Right cardiac atrium (tissue), 5 donors: Measurements from ENCODE around the gene ELFN2. TPM values are rescaled to one million over a fixed set of nuclear protein-coding genes. Genes with fewer than 3 reads are reported as not detected.

ENCODE experiments used
- ATAC-seq, 2 donors: fragments of 200-7000 bp; cut with Tn5 transposase; one replicate each; pipeline versions ENCODE4 v1.8.0 to v1.9.1; 2020; ENCODE audit warnings: moderate library complexity in 2 of 2, mild to moderate bottlenecking in 1 of 2
- DNase-seq, 3 donors: peaks; one replicate each; pipeline ENCODE4 v3.0.0-alpha.2; 2020
- H3K27ac ChIP-seq: one replicate; pipeline ENCODE4 v1.5.1; 2013; ENCODE audit warnings: mild to moderate bottlenecking, low read length, control low read depth, moderate library complexity
- H3K27me3 ChIP-seq: one replicate; pipeline ENCODE4 v1.6.1; 2013; ENCODE audit not compliant: control insufficient read depth, insufficient read depth
- H3K4me1 ChIP-seq: one replicate; pipeline ENCODE4 v1.6.1; 2013; ENCODE audit warnings: low read length; ENCODE audit not compliant: control insufficient read depth, insufficient read depth
- H3K4me3 ChIP-seq: one replicate; pipeline ENCODE4 v1.5.1; 2013; ENCODE audit warnings: low read length, control low read depth
- H3K9me3 ChIP-seq: one replicate; pipeline ENCODE4 v1.6.1; 2013; ENCODE audit warnings: low read length; ENCODE audit not compliant: control insufficient read depth
- WGBS: extraction: QIAGEN DNeasy Blood & Tissue Kit; methylation state at CpG from one replicate; pipeline ENCODE4 v1.1.7; 2013; 5-methylcytosine and 5-hydroxymethylcytosine counted together
- intact Hi-C, 4 donors: fragments of 100-400 bp; cut with DNase I; formaldehyde crosslinking; loops; one replicate each; pipeline versions ENCODE4 v1.11.0 to v1.14.0; 2022 to 2023
- polyA plus RNA-seq: library from polyadenylated mRNA; stranded (reverse); fragments of 200-250 nt; gene quantifications from one replicate; pipeline ENCODE4 v1.2.3, GENCODE V29; 2013
- total RNA-seq, 4 donors: library from RNA; stranded (reverse); fragmentation: NEBNext Ultra II Directional; extraction: Animal tissue kit (Norgen Biotek cat#: 25700); gene quantifications; one replicate each; pipeline ENCODE4 v1.2.1, GENCODE V29; 2021
- donor health status: healthy with polysubstance abuse.
- donor health status: DM: no; HTN: yes; CAD: no.
- donor health status: DM: no; HTN: no; CAD: no.
- donor health status: DM: no; HTN: yes; CAD: no; lungs with severe emphysema.
- donor health status: DM: yes; HTN: yes; CAD: no.

Gene ELFN2
- total and polyA plus RNA-seq, 5 donors, result 0.03 to 0.06 (median 0.05) TPM; not detected in 2

- DNase-seq (peak in 1 of 3 donors; percentile 29), ATAC-seq (no peak)
- intact Hi-C loops, result no loop called here
- H3K4me3 ChIP-seq, result no peak overlapping the region
- WGBS, result 80% methylated on average over 10 of the region's 10 CpGs
- no peak overlapping the region for H3K27ac ChIP-seq
- no peaks in the 10 kb centered on the region for H3K27me3 ChIP-seq
- H3K9me3 ChIP-seq, result no peaks in the 10 kb centered on the region
- no peaks in the 10 kb centered on the region for H3K4me1 ChIP-seq
Observed at GRCh38 chr22:37369483-37369882, 57.8 kb downstream of the ELFN2 start.

DNA sequence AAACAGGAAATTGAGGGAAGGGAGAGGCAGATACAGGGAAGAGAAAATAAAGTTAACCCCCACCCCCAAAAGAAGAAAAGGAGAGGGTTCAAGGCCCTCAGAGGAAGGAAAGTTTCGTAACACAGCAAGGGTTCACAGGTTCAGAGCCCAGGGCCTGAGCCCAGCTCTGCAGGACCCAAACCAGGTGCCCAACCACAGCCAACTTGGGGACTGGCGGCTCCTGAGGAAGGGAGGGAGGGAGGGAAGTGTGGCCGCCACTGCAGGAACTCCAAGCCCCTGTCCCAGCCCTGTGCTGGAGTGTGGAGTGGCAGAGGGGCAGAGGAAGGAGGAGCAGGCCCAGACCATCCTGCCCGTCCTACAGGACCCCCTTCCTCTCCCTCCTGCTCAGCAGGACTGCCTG is 59.2 kb downstream of the ELFN2 start:
- 83% methylated on average over 4 of the region's 4 CpGs for WGBS
- no peak for ATAC-seq
- DNase-seq, result peak in 1 of 3 donors; percentile 37
- intact Hi-C loops, result no loop called here
- no peak overlapping the region for H3K4me3 ChIP-seq
- no peaks in the 10 kb centered on the region for H3K9me3 ChIP-seq
- H3K27ac ChIP-seq, result no peak overlapping the region
- no peaks in the 10 kb centered on the region for H3K27me3 ChIP-seq
- no peaks in the 10 kb centered on the region for H3K4me1 ChIP-seq

GRCh38 chr22:37366601-37367000 is 60.7 kb downstream of the ELFN2 start:
- WGBS, result 86% methylated on average over 8 of the region's 8 CpGs
- Histone ChIP-seq H3K27me3 (no peaks in the 10 kb centered on the region), H3K4me1 (no peaks in the 10 kb centered on the region), H3K9me3 (no peaks in the 10 kb centered on the region), H3K4me3 (no peak overlapping the region), H3K27ac (no peak overlapping the region)
- peak in 1 of 3 donors; percentile 49 for DNase-seq
- no peak for ATAC-seq
- intact Hi-C loops, result no loop called here

DNA sequence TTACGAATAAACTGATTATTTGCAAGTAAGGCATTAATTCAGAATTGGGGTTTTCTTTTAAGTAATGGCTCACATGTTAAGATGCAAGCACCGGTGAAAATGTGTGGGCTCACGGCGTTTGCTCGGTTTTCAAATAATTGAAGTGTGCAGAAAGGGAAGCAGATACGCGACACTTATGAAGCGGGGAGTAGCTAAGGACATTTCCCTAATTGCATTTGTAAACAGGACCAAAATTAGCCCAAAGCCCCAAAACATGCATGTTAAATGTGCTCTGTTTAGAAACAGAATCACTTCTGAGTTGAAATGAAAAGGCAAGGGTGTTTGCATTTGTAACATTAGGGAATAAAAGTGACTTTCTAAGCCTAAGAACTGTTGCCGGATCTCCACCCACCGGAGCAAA is 61.3 kb downstream of the ELFN2 start:
- Histone ChIP-seq H3K9me3 (no peaks in the 10 kb centered on the region), H3K4me3 (no peak overlapping the region), H3K27ac (no peak overlapping the region), H3K4me1 (no peaks in the 10 kb centered on the region), H3K27me3 (no peaks in the 10 kb centered on the region)
- WGBS, result 91% methylated on average over 10 of the region's 10 CpGs
- no peak for ATAC-seq
- intact Hi-C loops, result no loop called here
- DNase-seq, result no peak

DNA sequence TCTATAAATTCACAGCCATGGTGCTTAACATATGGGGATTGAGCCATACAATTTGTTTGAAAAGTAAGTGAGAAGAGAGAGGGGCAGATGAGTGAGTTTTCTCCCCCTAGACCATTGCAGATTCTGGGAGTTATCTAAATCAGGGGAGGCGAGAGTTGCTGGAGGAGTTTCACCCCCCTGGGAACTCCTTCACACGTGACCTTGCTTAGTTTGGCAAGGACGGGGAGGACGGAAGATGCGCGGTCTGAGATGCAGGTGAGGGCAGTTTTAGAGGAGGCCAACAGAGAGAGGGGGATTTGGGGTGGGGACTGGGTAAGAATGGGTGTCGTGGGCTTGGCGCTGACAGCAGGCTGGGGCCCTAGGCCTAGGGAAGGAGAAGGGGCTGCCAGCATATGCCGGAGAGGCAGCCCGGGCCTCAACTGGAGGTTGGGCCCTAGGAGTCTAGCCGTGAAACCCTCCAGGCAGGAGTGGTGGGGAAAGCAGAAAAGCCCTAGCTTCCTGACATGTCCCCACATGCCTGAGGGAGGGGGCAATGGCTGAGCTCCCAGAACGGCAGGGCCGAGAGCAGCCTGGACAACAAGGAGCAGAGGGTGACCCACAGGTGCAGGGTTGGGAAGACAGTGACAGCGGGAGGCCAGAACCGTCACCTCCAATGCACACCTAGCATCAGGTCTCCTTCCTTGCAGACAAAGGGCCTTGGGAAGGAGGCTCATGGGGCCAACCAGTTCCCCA is 63.9 kb downstream of the ELFN2 start:
- no peak for ATAC-seq
- intact Hi-C loops, result no loop called here
- H3K4me3 ChIP-seq, result no peak overlapping the region
- WGBS, result 67% methylated on average over 15 of the region's 15 CpGs
- H3K4me1 ChIP-seq, result no peaks in the 10 kb centered on the region
- peak in 1 of 3 donors; percentile 23 for DNase-seq
- H3K27ac ChIP-seq, result no peak overlapping the region
- H3K27me3 ChIP-seq, result no peaks in the 10 kb centered on the region
- no peaks in the 10 kb centered on the region for H3K9me3 ChIP-seq

DNA sequence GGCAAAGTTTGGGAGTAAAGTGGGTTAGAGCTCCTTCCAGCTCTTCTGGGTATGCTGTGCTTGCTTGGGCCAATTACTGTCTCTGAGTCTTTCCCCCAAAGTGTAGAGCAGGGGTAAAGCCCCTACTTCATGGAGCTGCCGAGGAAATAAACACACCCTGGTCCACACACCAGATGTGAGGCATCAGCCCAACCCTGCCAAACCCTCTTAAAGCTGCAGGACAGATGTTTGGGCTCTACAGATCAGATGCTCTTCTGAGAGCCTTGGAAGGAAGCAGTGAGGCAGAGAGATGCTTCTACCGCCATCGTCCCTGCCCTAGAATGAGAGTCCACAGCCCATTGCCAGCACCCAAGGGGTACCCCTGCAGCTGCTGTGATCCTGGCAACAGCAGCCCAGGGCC is 64.7 kb downstream of the ELFN2 start:
- Histone ChIP-seq H3K9me3 (no peaks in the 10 kb centered on the region), H3K4me3 (no peak overlapping the region), H3K4me1 (no peaks in the 10 kb centered on the region), H3K27ac (no peak overlapping the region), H3K27me3 (no peaks in the 10 kb centered on the region)
- ATAC-seq (no peak), DNase-seq (peak in 1 of 3 donors; percentile 29)
- intact Hi-C loops, result no loop called here
- WGBS, result 56% methylated on average over 3 of the region's 3 CpGs

DNA sequence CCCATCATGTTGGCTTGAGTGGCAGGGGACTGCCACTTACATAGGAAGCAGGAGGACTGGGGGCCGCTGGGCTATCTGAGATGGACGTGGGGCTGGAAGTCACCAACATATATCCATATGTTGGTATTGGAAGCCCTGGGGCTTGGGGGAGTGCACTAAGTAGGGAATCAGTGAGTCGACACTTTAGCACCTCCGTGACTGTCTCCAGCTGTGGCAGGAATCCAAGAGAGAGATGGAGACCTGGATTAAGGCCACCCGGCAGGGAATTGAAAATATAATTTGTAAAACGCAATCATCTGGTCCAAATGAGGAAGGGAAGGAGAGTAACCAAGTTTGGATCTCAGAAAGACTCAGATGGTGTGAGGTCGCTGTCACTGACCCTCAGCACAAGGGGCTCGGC is 68.4 kb downstream of the ELFN2 start:
- H3K9me3 ChIP-seq, result no peaks in the 10 kb centered on the region
- no peak overlapping the region for H3K27ac ChIP-seq
- H3K27me3 ChIP-seq, result no peaks in the 10 kb centered on the region
- H3K4me3 ChIP-seq, result no peak overlapping the region
- ATAC-seq, result no peak
- H3K4me1 ChIP-seq, result no peaks in the 10 kb centered on the region
- no peak for DNase-seq
- intact Hi-C loops, result no loop called here
- WGBS, result 69% methylated on average over 8 of the region's 8 CpGs

- 83% methylated on average over 11 of the region's 11 CpGs for WGBS
- peak in 1 of 3 donors; percentile 15 for DNase-seq
- no peak for ATAC-seq
- Histone ChIP-seq H3K27me3 (no peaks in the 10 kb centered on the region), H3K9me3 (no peaks in the 10 kb centered on the region), H3K27ac (no peak overlapping the region), H3K4me3 (no peak overlapping the region), H3K4me1 (no peaks in the 10 kb centered on the region)
- intact Hi-C loops, result no loop called here
Observed at GRCh38 chr22:37358386-37358785, 68.9 kb downstream of the ELFN2 start.

DNA sequence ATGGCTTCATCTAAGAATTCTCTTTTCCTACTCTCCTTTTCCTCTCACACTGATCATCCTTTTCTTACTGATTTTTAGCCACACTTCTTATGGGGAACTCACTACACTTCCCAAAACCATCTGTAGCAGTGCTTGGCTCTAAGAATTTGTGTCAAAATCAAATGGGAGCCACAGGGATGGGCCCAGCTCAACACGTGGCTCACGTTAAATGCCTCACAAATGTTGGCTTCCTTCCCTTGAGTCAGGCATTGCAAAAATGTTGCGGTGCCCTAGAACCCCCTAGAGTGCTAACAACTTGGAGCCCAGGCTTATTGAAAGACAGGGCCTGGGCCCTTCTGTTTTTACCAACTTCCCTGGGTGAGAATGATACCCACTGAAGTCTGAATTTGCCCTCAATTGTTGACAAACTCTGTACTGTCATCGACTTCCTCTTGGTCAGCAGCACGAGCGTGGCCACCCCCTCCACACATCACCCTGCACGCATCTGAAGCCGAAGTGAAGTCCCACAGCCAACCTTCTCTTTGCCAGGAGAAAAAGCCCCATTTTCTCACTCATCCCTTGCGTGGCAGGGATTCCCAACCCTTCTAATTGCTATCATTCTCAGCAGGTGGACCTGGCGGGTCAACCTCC is 69.7 kb downstream of the ELFN2 start:
- Histone ChIP-seq H3K9me3 (no peaks in the 10 kb centered on the region), H3K4me1 (no peaks in the 10 kb centered on the region), H3K27ac (no peak overlapping the region), H3K4me3 (no peak overlapping the region), H3K27me3 (no peaks in the 10 kb centered on the region)
- 75% methylated on average over 10 of the region's 10 CpGs for WGBS
- peak in 1 of 3 donors; percentile 15 for DNase-seq
- intact Hi-C loops, result no loop called here
- ATAC-seq, result no peak

DNA sequence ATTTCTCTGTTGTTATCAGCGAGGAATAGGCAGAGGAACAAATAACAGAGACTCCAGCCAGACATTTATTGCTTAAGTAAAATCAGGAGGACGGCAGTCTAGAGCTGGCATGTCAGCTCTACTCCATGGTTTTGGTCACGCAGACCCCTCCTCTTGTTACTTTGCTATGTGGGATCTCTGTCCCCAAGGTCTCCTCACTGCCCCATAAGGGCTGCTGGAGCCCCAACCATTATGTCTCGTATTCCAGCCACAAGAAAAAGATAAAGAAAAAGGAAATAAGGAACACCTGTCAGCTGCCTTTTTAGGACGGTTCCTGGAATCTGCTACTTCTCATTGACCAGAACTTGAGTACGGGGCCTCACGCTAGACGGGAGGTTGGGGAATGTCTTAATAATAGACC is 70.4 kb downstream of the ELFN2 start:
- no peak overlapping the region for H3K27ac ChIP-seq
- no peaks in the 10 kb centered on the region for H3K4me1 ChIP-seq
- no peak overlapping the region for H3K4me3 ChIP-seq
- DNase-seq (no peak), ATAC-seq (no peak)
- H3K9me3 ChIP-seq, result no peaks in the 10 kb centered on the region
- 80% methylated on average over 8 of the region's 8 CpGs for WGBS
- intact Hi-C loops, result no loop called here
- H3K27me3 ChIP-seq, result no peaks in the 10 kb centered on the region

GRCh38 chr22:37355174-37355573 is 72.1 kb downstream of the ELFN2 start:
- Histone ChIP-seq H3K27ac (no peak overlapping the region), H3K4me1 (no peaks in the 10 kb centered on the region), H3K9me3 (no peaks in the 10 kb centered on the region), H3K27me3 (no peaks in the 10 kb centered on the region), H3K4me3 (no peak overlapping the region)
- ATAC-seq, result no peak
- no peak for DNase-seq
- WGBS, result 80% methylated on average over 14 of the region's 14 CpGs
- intact Hi-C loops, result no loop called here
